Measurements from ENCODE around the gene ZNG1B.
"Not testable (repeated sequence)": the region's sequence is repeated elsewhere in the genome, so short reads cannot be mapped to it uniquely, and the experiment has no call there.

The ZNG1B gene

GRCh38 chr2:113437508-113438465 is at the start of gene ZNG1B:
TSS of gene ZNG1B (plus strand) at chr2:113437691. CDS start at chr2:113437869, 178 bp downstream.
- peak; percentile 55 to 72 (median 62) for DNase-seq (ENCODE audit: low read depth in 3 of 3, low spot score in 1 of 3)

- peak; percentile 16 to 23 (median 20) for DNase-seq (ENCODE audit: low read depth in 3 of 3, low spot score in 1 of 3)
Measured at GRCh38 chr2:113390124-113390849, 47.2 kb upstream of the ZNG1B start.

- DNase-seq (ENCODE audit: low read depth in 3 of 3, low spot score in 1 of 3) = no peak
Measured at GRCh38 chr2:113391073-113391472, 46.4 kb upstream of the ZNG1B start.

GRCh38 chr2:113406114-113406513 is 31.4 kb upstream of the ZNG1B start:
- DNase-seq (ENCODE audit: low read depth in 3 of 3, low spot score in 1 of 3) = no peak

- DNase-seq (ENCODE audit: low read depth in 3 of 3, low spot score in 1 of 3) = no peak
Measured at GRCh38 chr2:113407446-113408099, 29.9 kb upstream of the ZNG1B start.

- not testable (repeated sequence) for DNase-seq (ENCODE audit: low read depth in 3 of 3, low spot score in 1 of 3)
Measured at GRCh38 chr2:113411725-113412352, 25.7 kb upstream of the ZNG1B start.

GRCh38 chr2:113412774-113413173 is 24.7 kb upstream of the ZNG1B start:
- not testable (repeated sequence) for DNase-seq (ENCODE audit: low read depth in 3 of 3, low spot score in 1 of 3)

GRCh38 chr2:113431773-113432172 is 5.7 kb upstream of the ZNG1B start:
- DNase-seq (ENCODE audit: low read depth in 3 of 3, low spot score in 1 of 3) = not testable (repeated sequence)

GRCh38 chr2:113433468-113433867 is 4.0 kb upstream of the ZNG1B start:
- not testable (repeated sequence) for DNase-seq (ENCODE audit: low read depth in 3 of 3, low spot score in 1 of 3)

- DNase-seq (ENCODE audit: low read depth in 3 of 3, low spot score in 1 of 3) = not testable (repeated sequence)
Measured at GRCh38 chr2:113465770-113466169, 28.3 kb downstream of the ZNG1B start.

GRCh38 chr2:113476688-113477368 is 39.3 kb downstream of the ZNG1B start:
- not testable (repeated sequence) for DNase-seq (ENCODE audit: low read depth in 3 of 3, low spot score in 1 of 3)

GRCh38 chr2:113496527-113496926 is 59.0 kb downstream of the ZNG1B start:
- not testable (repeated sequence) for DNase-seq (ENCODE audit: low read depth in 3 of 3, low spot score in 1 of 3)

- not testable (repeated sequence) for DNase-seq (ENCODE audit: low read depth in 3 of 3, low spot score in 1 of 3)
Measured at GRCh38 chr2:113498365-113498764, 60.9 kb downstream of the ZNG1B start, which contains the start of gene FOXD4L1. TSS of gene FOXD4L1 (plus strand) at chr2:113498665. CDS start at chr2:113499257, 592 bp downstream.

- not testable (repeated sequence) for DNase-seq (ENCODE audit: low read depth in 3 of 3, low spot score in 1 of 3)
Measured at GRCh38 chr2:113499019-113499885, 61.8 kb downstream of the ZNG1B start.

GRCh38 chr2:113499886-113500722 is 62.6 kb downstream of the ZNG1B start:
- DNase-seq (ENCODE audit: low read depth in 3 of 3, low spot score in 1 of 3) = not testable (repeated sequence)

GRCh38 chr2:113500723-113501038 is 63.2 kb downstream of the ZNG1B start:
- not testable (repeated sequence) for DNase-seq (ENCODE audit: low read depth in 3 of 3, low spot score in 1 of 3)

GRCh38 chr2:113502216-113503093 is 65.0 kb downstream of the ZNG1B start:
- DNase-seq (ENCODE audit: low read depth in 3 of 3, low spot score in 1 of 3) = not testable (repeated sequence)

Data from stimulated activated CD4-positive, alpha-beta T cell treated with anti-CD3 and anti-CD28 coated beads, TNF-alpha, amount 100 ng/mL, for 1 hour (primary cell).